ENCODE measurements around the gene RGS6.

Gene RGS6

GRCh38 chr14:72261068-72261467, 328.8 kb downstream of the RGS6 start:
- no peaks in the 10 kb centered on the region for H3K36me3 ChIP-seq (ENCODE audit: insufficient read depth, low read depth, low read length)
- no peaks in the 10 kb centered on the region for H3K27me3 ChIP-seq (ENCODE audit: insufficient read depth, low read length)
- H3K4me3 ChIP-seq (ENCODE audit: low read length), result no peak overlapping the region
- H3K9me3 ChIP-seq (ENCODE audit: insufficient read depth, low read depth, low read length), result peaks cover 6% of the 10 kb centered on the region; the same call in 1 of the 2 replicates
- no peaks in the 10 kb centered on the region for H3K4me1 ChIP-seq (ENCODE audit: insufficient read depth, low read length)
- H3K27ac ChIP-seq (ENCODE audit: low read length), result no peak overlapping the region
- H3K9ac ChIP-seq (ENCODE audit: low read depth, low read length), result no peak overlapping the region

- no peak overlapping the region for H3K27ac ChIP-seq (ENCODE audit: low read length)
- no peaks in the 10 kb centered on the region for H3K27me3 ChIP-seq (ENCODE audit: insufficient read depth, low read length)
- H3K9ac ChIP-seq (ENCODE audit: low read depth, low read length), result no peak overlapping the region
- no peaks in the 10 kb centered on the region for H3K36me3 ChIP-seq (ENCODE audit: insufficient read depth, low read depth, low read length)
- no peaks in the 10 kb centered on the region for H3K4me1 ChIP-seq (ENCODE audit: insufficient read depth, low read length)
- no peaks in the 10 kb centered on the region; the same call in 1 of the 2 replicates for H3K9me3 ChIP-seq (ENCODE audit: insufficient read depth, low read depth, low read length)
- H3K4me3 ChIP-seq (ENCODE audit: low read length), result no peak overlapping the region
Observed at GRCh38 chr14:72262771-72263170, 330.5 kb downstream of the RGS6 start.

DNA sequence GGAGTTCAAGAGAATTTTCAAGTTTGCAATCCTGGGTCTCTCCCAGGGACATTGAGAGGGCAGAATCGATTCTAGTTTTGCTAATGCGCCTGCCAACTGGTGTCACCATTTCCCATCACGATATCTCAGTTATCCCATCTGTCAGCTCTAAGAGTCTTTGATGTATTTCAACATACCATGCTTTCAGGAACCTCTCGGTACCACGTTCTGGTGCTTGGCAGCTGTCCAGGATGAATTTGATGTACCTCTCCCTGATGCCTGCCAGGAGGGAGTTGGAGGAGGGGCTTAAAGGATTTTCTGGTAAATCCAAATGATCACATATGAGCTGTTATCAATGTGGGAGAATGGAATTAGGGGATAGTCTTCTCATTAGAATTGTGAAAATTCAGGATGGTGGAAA, 332.5 kb downstream of the RGS6 start:
- Histone ChIP-seq H3K36me3 (ENCODE audit: insufficient read depth, low read depth, low read length) (no peaks in the 10 kb centered on the region), H3K4me3 (ENCODE audit: low read length) (no peak overlapping the region), H3K9me3 (ENCODE audit: insufficient read depth, low read depth, low read length) (no peaks in the 10 kb centered on the region; the same call in 1 of the 2 replicates), H3K4me1 (ENCODE audit: insufficient read depth, low read length) (no peaks in the 10 kb centered on the region), H3K27me3 (ENCODE audit: insufficient read depth, low read length) (no peaks in the 10 kb centered on the region), H3K9ac (ENCODE audit: low read depth, low read length) (no peak overlapping the region), H3K27ac (ENCODE audit: low read length) (no peak overlapping the region)

DNA sequence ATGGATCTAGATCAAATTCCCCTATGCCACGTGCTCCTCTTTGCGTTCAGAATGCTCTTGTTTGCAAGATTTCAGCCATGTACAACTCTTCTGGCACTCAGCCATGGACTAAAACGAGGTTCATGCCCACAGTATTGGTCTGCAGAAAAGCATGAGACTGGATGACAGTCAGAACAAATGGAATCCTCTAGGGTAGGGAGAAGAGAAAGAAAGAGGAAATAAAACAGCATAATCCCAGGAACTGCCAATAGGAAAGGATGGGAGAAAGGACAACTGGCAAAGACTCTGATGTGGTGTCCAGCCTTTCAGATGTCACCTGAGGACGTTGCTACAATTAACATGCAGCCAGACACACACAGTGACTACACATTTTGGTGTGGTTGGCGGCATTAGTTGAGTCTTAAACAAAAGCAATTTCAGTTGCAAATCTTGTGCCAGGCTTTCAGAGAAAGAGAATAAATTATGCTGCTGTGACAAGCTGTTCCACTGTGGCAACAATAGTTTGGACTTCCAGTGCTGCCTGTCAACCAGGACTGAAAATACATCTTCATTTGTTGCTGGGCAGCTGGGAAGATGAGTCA, 338.0 kb downstream of the RGS6 start:
- no peak overlapping the region for H3K4me3 ChIP-seq (ENCODE audit: low read length)
- H3K36me3 ChIP-seq (ENCODE audit: insufficient read depth, low read depth, low read length), result no peaks in the 10 kb centered on the region
- no peaks in the 10 kb centered on the region for H3K27me3 ChIP-seq (ENCODE audit: insufficient read depth, low read length)
- H3K9me3 ChIP-seq (ENCODE audit: insufficient read depth, low read depth, low read length), result no peaks in the 10 kb centered on the region
- no peak overlapping the region for H3K9ac ChIP-seq (ENCODE audit: low read depth, low read length)
- H3K4me1 ChIP-seq (ENCODE audit: insufficient read depth, low read length), result no peaks in the 10 kb centered on the region
- H3K27ac ChIP-seq (ENCODE audit: low read length), result no peak overlapping the region

GRCh38 chr14:72270749-72271148, 338.5 kb downstream of the RGS6 start:
- H3K36me3 ChIP-seq (ENCODE audit: insufficient read depth, low read depth, low read length), result no peaks in the 10 kb centered on the region
- H3K4me1 ChIP-seq (ENCODE audit: insufficient read depth, low read length), result no peaks in the 10 kb centered on the region
- H3K4me3 ChIP-seq (ENCODE audit: low read length), result no peak overlapping the region

DNA sequence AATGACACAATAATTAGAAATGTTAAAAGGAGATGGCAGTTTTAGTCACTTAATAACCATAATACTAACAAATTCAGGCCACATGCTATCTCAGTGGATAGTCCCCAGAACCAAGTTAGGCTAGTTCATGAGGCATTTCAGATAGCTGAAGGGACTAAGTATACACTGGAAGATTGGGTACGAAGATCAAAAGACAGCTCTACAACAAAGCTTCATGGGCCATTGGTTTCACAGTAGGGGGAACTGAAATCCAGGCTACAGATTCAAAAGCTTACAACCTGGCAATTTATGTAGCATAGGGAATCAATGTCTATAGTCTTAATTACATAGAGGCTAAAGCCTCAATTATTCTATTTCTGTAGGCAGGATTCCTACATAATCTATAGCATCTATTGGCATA, 343.0 kb downstream of the RGS6 start:
- H3K4me1 ChIP-seq (ENCODE audit: insufficient read depth, low read length), result no peaks in the 10 kb centered on the region
- no peaks in the 10 kb centered on the region for H3K9me3 ChIP-seq (ENCODE audit: insufficient read depth, low read depth, low read length)
- no peak overlapping the region for H3K27ac ChIP-seq (ENCODE audit: low read length)
- no peak overlapping the region for H3K9ac ChIP-seq (ENCODE audit: low read depth, low read length)
- no peak overlapping the region for H3K4me3 ChIP-seq (ENCODE audit: low read length)
- H3K27me3 ChIP-seq (ENCODE audit: insufficient read depth, low read length), result no peaks in the 10 kb centered on the region
- H3K36me3 ChIP-seq (ENCODE audit: insufficient read depth, low read depth, low read length), result no peaks in the 10 kb centered on the region

More at GRCh38 chr14:72270749-72271148, 338.5 kb downstream of the RGS6 start:
- Histone ChIP-seq H3K9ac (ENCODE audit: low read depth, low read length) (no peak overlapping the region), H3K27ac (ENCODE audit: low read length) (no peak overlapping the region), H3K9me3 (ENCODE audit: insufficient read depth, low read depth, low read length) (no peaks in the 10 kb centered on the region), H3K27me3 (ENCODE audit: insufficient read depth, low read length) (no peaks in the 10 kb centered on the region)

DNA sequence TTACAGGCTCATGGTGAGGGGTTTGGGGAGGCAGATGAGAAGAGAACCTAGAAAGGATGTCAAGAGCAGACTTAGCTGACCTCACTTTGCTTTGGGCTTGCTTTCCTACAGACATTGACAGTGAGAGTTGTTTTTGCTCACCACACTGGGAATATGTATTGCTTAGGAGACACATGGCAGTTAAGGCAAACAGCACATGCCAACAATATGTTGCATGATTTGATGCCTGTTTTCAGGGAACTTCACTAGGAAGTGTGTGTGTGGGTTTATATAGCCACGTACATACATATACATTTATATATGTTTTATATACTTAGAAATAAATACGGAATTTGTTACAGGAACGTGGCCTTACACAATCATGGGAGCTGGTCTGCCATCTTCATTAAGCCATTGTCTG, 346.1 kb downstream of the RGS6 start:
- Histone ChIP-seq H3K4me1 (ENCODE audit: insufficient read depth, low read length) (no peaks in the 10 kb centered on the region), H3K27ac (ENCODE audit: low read length) (no peak overlapping the region), H3K4me3 (ENCODE audit: low read length) (no peak overlapping the region), H3K27me3 (ENCODE audit: insufficient read depth, low read length) (no peaks in the 10 kb centered on the region), H3K36me3 (ENCODE audit: insufficient read depth, low read depth, low read length) (no peaks in the 10 kb centered on the region), H3K9me3 (ENCODE audit: insufficient read depth, low read depth, low read length) (peaks cover 12% of the 10 kb centered on the region), H3K9ac (ENCODE audit: low read depth, low read length) (no peak overlapping the region)

DNA sequence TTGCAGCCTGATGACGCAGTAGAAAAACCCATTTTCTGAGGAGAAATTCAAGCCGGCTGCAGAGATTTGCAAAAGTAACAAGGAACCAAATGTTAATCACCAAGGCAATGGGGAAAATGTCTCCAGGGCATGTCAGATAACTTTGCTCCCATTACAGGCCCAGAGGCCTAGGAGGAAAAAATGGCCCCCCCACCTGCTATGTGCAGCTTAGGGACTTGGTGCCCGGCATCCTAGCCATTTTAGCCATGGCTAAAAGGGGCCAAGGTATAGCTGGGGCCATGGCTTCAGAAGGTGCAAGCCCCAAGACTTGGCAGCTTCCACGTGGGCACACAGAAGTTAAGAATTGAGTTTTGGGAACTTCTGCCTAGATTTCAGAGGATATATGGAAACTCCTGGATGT, 351.9 kb downstream of the RGS6 start:
- Histone ChIP-seq H3K9me3 (ENCODE audit: insufficient read depth, low read depth, low read length) (peaks cover 42% of the 10 kb centered on the region), H3K4me1 (ENCODE audit: insufficient read depth, low read length) (no peaks in the 10 kb centered on the region), H3K27me3 (ENCODE audit: insufficient read depth, low read length) (no peaks in the 10 kb centered on the region), H3K4me3 (ENCODE audit: low read length) (no peak overlapping the region), H3K9ac (ENCODE audit: low read depth, low read length) (no peak overlapping the region), H3K36me3 (ENCODE audit: insufficient read depth, low read depth, low read length) (no peaks in the 10 kb centered on the region), H3K27ac (ENCODE audit: low read length) (no peak overlapping the region)

- Histone ChIP-seq H3K4me1 (ENCODE audit: insufficient read depth, low read length) (0 out of 2 replicates have a peak, but pooled peaks cover 3% of the 10 kb centered on the region), H3K27ac (ENCODE audit: low read length) (no peak overlapping the region), H3K4me3 (ENCODE audit: low read length) (no peak overlapping the region), H3K9ac (ENCODE audit: low read depth, low read length) (no peak overlapping the region), H3K9me3 (ENCODE audit: insufficient read depth, low read depth, low read length) (peaks cover 11% of the 10 kb centered on the region; the same call in 1 of the 2 replicates), H3K36me3 (ENCODE audit: insufficient read depth, low read depth, low read length) (no peaks in the 10 kb centered on the region), H3K27me3 (ENCODE audit: insufficient read depth, low read length) (no peaks in the 10 kb centered on the region)
Observed at GRCh38 chr14:72290241-72290640, 358.0 kb downstream of the RGS6 start.

GRCh38 chr14:72291908-72292688, 359.9 kb downstream of the RGS6 start:
- H3K4me1 ChIP-seq (ENCODE audit: insufficient read depth, low read length), result 0 out of 2 replicates have a peak, but pooled peaks cover 3% of the 10 kb centered on the region
- H3K4me3 ChIP-seq (ENCODE audit: low read length), result no peak overlapping the region
- no peak overlapping the region for H3K9ac ChIP-seq (ENCODE audit: low read depth, low read length)
- no peaks in the 10 kb centered on the region for H3K27me3 ChIP-seq (ENCODE audit: insufficient read depth, low read length)
- H3K27ac ChIP-seq (ENCODE audit: low read length), result no peak overlapping the region
- H3K36me3 ChIP-seq (ENCODE audit: insufficient read depth, low read depth, low read length), result no peaks in the 10 kb centered on the region
- no peaks in the 10 kb centered on the region for H3K9me3 ChIP-seq (ENCODE audit: insufficient read depth, low read depth, low read length)

- no peaks in the 10 kb centered on the region for H3K36me3 ChIP-seq (ENCODE audit: insufficient read depth, low read depth, low read length)
- H3K27me3 ChIP-seq (ENCODE audit: insufficient read depth, low read length), result no peaks in the 10 kb centered on the region
- H3K9me3 ChIP-seq (ENCODE audit: insufficient read depth, low read depth, low read length), result no peaks in the 10 kb centered on the region
- no peak overlapping the region for H3K27ac ChIP-seq (ENCODE audit: low read length)
- H3K9ac ChIP-seq (ENCODE audit: low read depth, low read length), result no peak overlapping the region
- H3K4me1 ChIP-seq (ENCODE audit: insufficient read depth, low read length), result 0 out of 2 replicates have a peak, but pooled peaks cover 3% of the 10 kb centered on the region
- no peak overlapping the region for H3K4me3 ChIP-seq (ENCODE audit: low read length)
Observed at GRCh38 chr14:72292689-72293024, 360.4 kb downstream of the RGS6 start.

DNA sequence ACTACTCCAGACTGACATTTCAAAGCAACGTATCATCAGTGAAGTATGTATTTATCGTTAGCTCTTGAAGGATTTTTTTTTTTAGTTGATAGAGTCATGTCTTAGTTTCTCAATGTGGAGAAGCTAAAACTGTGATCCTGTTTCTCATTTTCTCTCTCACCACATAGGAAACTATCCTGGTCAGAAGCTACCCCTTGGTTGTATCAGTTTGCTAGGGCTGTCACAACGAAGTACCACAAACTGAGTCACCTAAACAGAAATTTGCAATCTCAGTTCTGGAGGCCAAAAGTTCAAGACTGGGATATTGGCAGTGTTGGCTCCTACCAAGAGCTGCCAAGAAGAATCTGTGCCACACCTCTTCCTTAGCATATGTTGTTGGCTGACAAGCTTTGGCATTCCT, 369.1 kb downstream of the RGS6 start:
- no peak overlapping the region for H3K9ac ChIP-seq (ENCODE audit: low read depth, low read length)
- no peaks in the 10 kb centered on the region for H3K27me3 ChIP-seq (ENCODE audit: insufficient read depth, low read length)
- no peaks in the 10 kb centered on the region for H3K36me3 ChIP-seq (ENCODE audit: insufficient read depth, low read depth, low read length)
- H3K27ac ChIP-seq (ENCODE audit: low read length), result no peak overlapping the region
- H3K9me3 ChIP-seq (ENCODE audit: insufficient read depth, low read depth, low read length), result peaks cover 7% of the 10 kb centered on the region; the same call in 1 of the 2 replicates
- H3K4me3 ChIP-seq (ENCODE audit: low read length), result no peak overlapping the region
- no peaks in the 10 kb centered on the region for H3K4me1 ChIP-seq (ENCODE audit: insufficient read depth, low read length)

All from iPS-20b (cell line).